Effector memory CD8-positive, alpha-beta T cell (primary cell): ENCODE measurements around the gene NAV2.
A peak's percentile ranks its signal among the peaks of the same experiment; 100 is the strongest.

Experiments
- ATAC-seq: fragments of 150-1000 bp; cut with Tn5 transposase; replicated peaks from 2 replicates; pipeline ENCODE4 v1.10.0; 2021; ENCODE audit warnings: mild to moderate bottlenecking, moderate library complexity
- DNase-seq, 3 experiments: peaks; one replicate each; pipeline ENCODE4 v3.0.0; 2021
- H3K27ac Mint-ChIP-seq, 2 donors: one replicate each; pipeline ENCODE4 v1.8.0; 2022; ENCODE audit warnings: mild to moderate bottlenecking in 2 of 2, mixed read lengths in 2 of 2, moderate library complexity in 2 of 2
- H3K27me3 Mint-ChIP-seq, 2 donors: one replicate each; pipeline ENCODE4 v1.8.0; 2022; ENCODE audit warnings: mixed read lengths in 2 of 2
- H3K36me3 Mint-ChIP-seq: one replicate; pipeline ENCODE4 v1.8.0; 2022; ENCODE audit warnings: mild to moderate bottlenecking, moderate library complexity, mixed read lengths; ENCODE audit not compliant: insufficient read depth
- H3K4me1 Mint-ChIP-seq, 2 donors: one replicate each; pipeline ENCODE4 v1.8.0; 2022; ENCODE audit warnings: low read depth in 2 of 2, mixed read lengths in 2 of 2
- H3K4me3 Mint-ChIP-seq, 2 donors: one replicate each; pipeline ENCODE4 v1.8.0; 2022; ENCODE audit warnings: mild to moderate bottlenecking in 2 of 2, mixed read lengths in 2 of 2, moderate library complexity in 2 of 2
- H3K9me3 Mint-ChIP-seq, 2 donors: one replicate each; pipeline ENCODE4 v1.8.0; 2022; ENCODE audit warnings: mixed read lengths in 2 of 2

The NAV2 gene

GRCh38 chr11:19933132-19933735, 220.6 kb downstream of the NAV2 start:
- no peak for ATAC-seq
- H3K27ac Mint-ChIP-seq: no peak overlapping the region
- no peaks in the 10 kb centered on the region for H3K4me1 Mint-ChIP-seq
- DNase-seq: no peak
- no peaks in the 10 kb centered on the region for H3K36me3 Mint-ChIP-seq
- peaks cover 0 to 8% of the 10 kb centered on the region in 2 donors for H3K27me3 Mint-ChIP-seq
- no peak overlapping the region for H3K4me3 Mint-ChIP-seq
- no peaks in the 10 kb centered on the region for H3K9me3 Mint-ChIP-seq

- DNase-seq: no peak
- H3K27me3 Mint-ChIP-seq: peaks cover 0 to 8% of the 10 kb centered on the region in 2 donors
- no peak overlapping the region for H3K27ac Mint-ChIP-seq
- no peaks in the 10 kb centered on the region for H3K4me1 Mint-ChIP-seq
- H3K36me3 Mint-ChIP-seq: no peaks in the 10 kb centered on the region
- no peak overlapping the region for H3K4me3 Mint-ChIP-seq
- no peak for ATAC-seq
- H3K9me3 Mint-ChIP-seq: no peaks in the 10 kb centered on the region
Observed at GRCh38 chr11:19933801-19934488, 221.3 kb downstream of the NAV2 start.

DNA sequence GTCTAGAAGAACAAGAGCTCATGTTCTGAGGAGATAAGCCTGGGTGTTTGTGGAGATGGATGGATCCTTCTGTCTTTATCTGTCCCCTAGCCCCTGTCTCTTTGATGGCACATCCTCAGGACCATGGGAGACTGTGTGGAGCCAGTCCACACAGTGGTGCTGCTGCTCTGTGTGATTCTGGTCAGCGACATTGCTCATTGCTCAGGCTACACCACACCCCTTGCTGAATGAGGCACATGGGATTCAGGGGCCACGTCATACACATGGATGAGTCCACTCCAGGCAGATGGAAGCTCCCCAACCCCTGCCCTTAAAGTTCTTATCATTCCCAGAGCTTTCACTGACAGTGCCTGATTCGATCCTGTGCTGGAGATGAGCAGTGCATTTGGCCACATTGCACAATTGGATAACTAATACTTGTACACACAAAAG, 222.2 kb downstream of the NAV2 start:
- no peaks in the 10 kb centered on the region for H3K36me3 Mint-ChIP-seq
- DNase-seq: no peak
- no peaks in the 10 kb centered on the region for H3K9me3 Mint-ChIP-seq
- no peaks in the 10 kb centered on the region for H3K4me1 Mint-ChIP-seq
- H3K27me3 Mint-ChIP-seq: peaks cover 0 to 8% of the 10 kb centered on the region in 2 donors
- no peak overlapping the region for H3K4me3 Mint-ChIP-seq
- ATAC-seq: no peak
- H3K27ac Mint-ChIP-seq: no peak overlapping the region

DNA sequence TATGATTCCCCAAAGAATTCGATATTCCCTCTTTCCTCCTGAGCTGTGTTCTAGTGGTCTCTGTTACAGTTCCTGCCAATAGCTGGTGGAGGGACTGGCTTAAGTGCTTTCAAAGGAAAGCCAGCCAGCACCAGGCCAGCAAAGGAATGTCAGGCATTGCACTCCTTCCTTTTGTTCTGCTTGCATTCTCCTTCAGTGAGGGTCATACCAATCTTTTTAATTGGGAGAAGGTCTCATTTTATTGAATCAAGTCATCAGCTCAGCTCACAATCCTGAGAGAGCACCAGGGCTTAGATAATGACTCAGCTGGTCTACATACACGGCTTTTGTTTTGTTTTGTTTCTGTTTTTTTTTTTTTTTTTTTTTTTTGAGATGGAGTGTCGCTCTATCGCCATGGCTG, 222.9 kb downstream of the NAV2 start:
- H3K27ac Mint-ChIP-seq: no peak overlapping the region
- no peak overlapping the region for H3K4me3 Mint-ChIP-seq
- no peaks in the 10 kb centered on the region for H3K9me3 Mint-ChIP-seq
- no peaks in the 10 kb centered on the region for H3K36me3 Mint-ChIP-seq
- H3K4me1 Mint-ChIP-seq: no peaks in the 10 kb centered on the region
- no peak for ATAC-seq
- DNase-seq: no peak
- peaks cover 0 to 8% of the 10 kb centered on the region in 2 donors for H3K27me3 Mint-ChIP-seq

DNA sequence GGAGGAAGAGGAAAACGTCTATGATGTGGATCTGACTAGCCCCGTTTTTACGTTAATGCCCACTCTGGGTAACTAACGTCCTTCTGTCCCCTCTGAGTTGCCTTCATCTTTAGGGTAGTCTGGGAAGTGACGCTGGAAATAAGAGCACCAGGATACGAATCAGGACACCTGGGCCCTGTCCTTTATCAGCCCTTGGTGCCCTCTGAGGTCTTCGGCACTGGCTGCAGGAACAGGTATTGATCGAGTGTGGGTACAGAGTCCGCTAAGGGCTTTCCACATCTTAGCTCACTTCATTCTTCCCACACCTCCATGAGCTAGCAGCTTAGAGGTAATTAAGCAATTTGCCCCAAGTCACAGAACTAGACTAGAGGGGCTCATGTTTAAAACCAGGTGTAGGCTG, 223.8 kb downstream of the NAV2 start:
- no peak for DNase-seq
- Mint-ChIP-seq H3K4me1 (no peaks in the 10 kb centered on the region), H3K27ac (no peak overlapping the region), H3K27me3 (no peaks in the 10 kb centered on the region), H3K9me3 (no peaks in the 10 kb centered on the region), H3K4me3 (no peak overlapping the region), H3K36me3 (no peaks in the 10 kb centered on the region)
- no peak for ATAC-seq

GRCh38 chr11:19938169-19938856, 225.7 kb downstream of the NAV2 start:
- H3K27me3 Mint-ChIP-seq: no peaks in the 10 kb centered on the region
- H3K36me3 Mint-ChIP-seq: no peaks in the 10 kb centered on the region
- H3K27ac Mint-ChIP-seq: no peak overlapping the region
- ATAC-seq: peak; percentile 40
- no peak overlapping the region for H3K4me3 Mint-ChIP-seq
- no peaks in the 10 kb centered on the region for H3K9me3 Mint-ChIP-seq
- no peaks in the 10 kb centered on the region for H3K4me1 Mint-ChIP-seq
- DNase-seq: peak in 2 of 3 experiments; percentile 5 to 12

- ATAC-seq: no peak
- H3K4me1 Mint-ChIP-seq: no peaks in the 10 kb centered on the region
Observed at GRCh38 chr11:19938866-19939265, 226.2 kb downstream of the NAV2 start.

DNA sequence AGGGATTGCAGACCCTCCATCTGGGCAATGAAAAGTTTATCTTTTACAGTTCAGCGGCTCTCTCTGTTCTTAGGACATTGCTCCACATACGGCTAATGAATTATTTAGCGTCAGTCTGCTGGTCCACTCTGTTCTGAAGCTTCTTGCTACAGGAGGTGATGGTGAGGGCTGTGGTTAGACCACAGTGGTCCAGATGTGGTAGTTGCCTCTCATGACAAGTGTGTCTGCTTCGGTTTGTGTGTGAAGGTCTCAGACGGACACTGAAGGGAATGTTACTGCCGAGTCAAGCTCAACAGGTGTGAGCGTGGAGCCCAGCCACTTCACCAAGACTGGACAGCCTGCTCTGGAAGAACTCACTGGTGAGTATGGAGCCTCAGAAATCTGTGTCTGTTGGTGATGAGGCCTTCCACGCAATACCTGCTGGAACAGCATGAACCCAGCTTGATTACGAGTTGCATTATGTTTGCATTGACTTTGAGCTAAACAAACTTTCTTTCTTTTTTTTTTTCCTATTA, 226.8 kb downstream of the NAV2 start:
- H3K9me3 Mint-ChIP-seq: no peaks in the 10 kb centered on the region
- no peaks in the 10 kb centered on the region for H3K36me3 Mint-ChIP-seq
- no peak overlapping the region for H3K4me3 Mint-ChIP-seq
- H3K4me1 Mint-ChIP-seq: no peaks in the 10 kb centered on the region
- peaks cover 0 to 1% of the 10 kb centered on the region in 2 donors for H3K27me3 Mint-ChIP-seq
- H3K27ac Mint-ChIP-seq: no peak overlapping the region
- DNase-seq (no peak), ATAC-seq (no peak)

More at GRCh38 chr11:19938866-19939265, 226.2 kb downstream of the NAV2 start:
- Mint-ChIP-seq H3K4me3 (no peak overlapping the region), H3K36me3 (no peaks in the 10 kb centered on the region), H3K9me3 (no peaks in the 10 kb centered on the region), H3K27me3 (no peaks in the 10 kb centered on the region), H3K27ac (no peak overlapping the region)
- DNase-seq: no peak

GRCh38 chr11:19940831-19941230, 228.2 kb downstream of the NAV2 start:
- Mint-ChIP-seq H3K4me1 (no peaks in the 10 kb centered on the region), H3K4me3 (no peak overlapping the region), H3K9me3 (no peaks in the 10 kb centered on the region), H3K36me3 (no peaks in the 10 kb centered on the region), H3K27me3 (peaks cover 8 to 11% of the 10 kb centered on the region in 2 donors), H3K27ac (no peak overlapping the region)
- ATAC-seq (no peak), DNase-seq (no peak)

DNA sequence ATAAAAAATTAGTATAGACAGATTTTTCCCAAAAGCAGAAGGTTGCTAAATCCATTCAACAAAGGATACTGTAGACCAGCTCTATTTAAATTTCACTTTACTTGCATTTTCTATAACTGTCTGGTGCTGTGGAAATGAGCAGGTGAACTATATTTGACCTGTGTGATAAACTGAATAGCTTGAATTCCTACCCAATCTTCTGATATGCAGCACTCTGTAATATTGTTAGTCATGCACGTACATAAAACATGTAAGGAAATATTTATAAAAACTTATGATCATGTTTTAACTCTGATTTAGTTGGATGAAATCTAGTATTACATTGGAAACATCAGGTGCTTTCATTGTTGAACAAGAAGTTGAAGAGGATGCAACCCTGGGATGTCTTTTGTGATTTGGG, 234.0 kb downstream of the NAV2 start:
- no peak for DNase-seq
- ATAC-seq: no peak
- no peaks in the 10 kb centered on the region for H3K36me3 Mint-ChIP-seq

DNA sequence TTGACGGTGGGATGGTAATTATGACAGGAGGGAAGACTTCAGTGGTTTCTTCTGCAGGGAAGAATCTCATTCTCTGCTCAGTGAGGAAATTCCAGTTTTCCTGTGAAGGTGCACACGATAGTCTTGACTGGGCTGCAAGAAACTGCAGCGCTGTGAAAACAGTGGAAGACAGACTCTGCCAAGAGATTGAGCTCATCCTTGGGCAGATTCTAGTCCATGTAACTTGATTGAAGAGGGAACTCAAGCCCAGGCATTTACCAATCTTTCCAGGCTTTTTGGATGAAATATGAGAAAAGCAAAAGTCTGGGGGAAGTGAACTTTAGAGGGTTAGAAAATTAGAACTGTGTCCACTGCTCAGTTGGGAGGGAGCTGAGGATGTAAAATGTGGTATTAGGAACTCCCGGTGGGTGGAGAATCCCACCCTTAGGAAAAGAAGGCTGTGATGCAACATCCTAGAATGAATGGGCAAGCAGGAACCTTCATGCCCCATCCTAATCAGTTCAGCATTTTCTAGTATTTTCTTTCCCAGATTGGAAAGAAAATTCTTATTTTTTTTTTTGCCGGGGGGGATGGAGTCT, 235.0 kb downstream of the NAV2 start:
- ATAC-seq (no peak), DNase-seq (no peak)
- H3K4me1 Mint-ChIP-seq: peaks cover 3 to 6% of the 10 kb centered on the region in 2 donors
- H3K9me3 Mint-ChIP-seq: no peaks in the 10 kb centered on the region
- H3K36me3 Mint-ChIP-seq: no peaks in the 10 kb centered on the region
- H3K4me3 Mint-ChIP-seq: no peak overlapping the region
- peaks cover 15 to 18% of the 10 kb centered on the region in 2 donors for H3K27me3 Mint-ChIP-seq
- no peak overlapping the region for H3K27ac Mint-ChIP-seq

More for the DNA sequence above, 234.0 kb downstream of the NAV2 start:
- no peaks in the 10 kb centered on the region for H3K9me3 Mint-ChIP-seq
- H3K4me3 Mint-ChIP-seq: no peak overlapping the region
- H3K27me3 Mint-ChIP-seq: peaks cover 15 to 16% of the 10 kb centered on the region in 2 donors
- H3K27ac Mint-ChIP-seq: no peak overlapping the region
- peaks cover 0 to 3% of the 10 kb centered on the region in 2 donors for H3K4me1 Mint-ChIP-seq

GRCh38 chr11:19949606-19950005, 237.0 kb downstream of the NAV2 start:
- Mint-ChIP-seq H3K36me3 (no peaks in the 10 kb centered on the region), H3K4me1 (peaks cover 3 to 6% of the 10 kb centered on the region in 2 donors), H3K27me3 (peaks cover 25 to 26% of the 10 kb centered on the region in 2 donors), H3K9me3 (no peaks in the 10 kb centered on the region), H3K27ac (no peak overlapping the region), H3K4me3 (no peak overlapping the region)
- no peak for ATAC-seq
- no peak for DNase-seq

DNA sequence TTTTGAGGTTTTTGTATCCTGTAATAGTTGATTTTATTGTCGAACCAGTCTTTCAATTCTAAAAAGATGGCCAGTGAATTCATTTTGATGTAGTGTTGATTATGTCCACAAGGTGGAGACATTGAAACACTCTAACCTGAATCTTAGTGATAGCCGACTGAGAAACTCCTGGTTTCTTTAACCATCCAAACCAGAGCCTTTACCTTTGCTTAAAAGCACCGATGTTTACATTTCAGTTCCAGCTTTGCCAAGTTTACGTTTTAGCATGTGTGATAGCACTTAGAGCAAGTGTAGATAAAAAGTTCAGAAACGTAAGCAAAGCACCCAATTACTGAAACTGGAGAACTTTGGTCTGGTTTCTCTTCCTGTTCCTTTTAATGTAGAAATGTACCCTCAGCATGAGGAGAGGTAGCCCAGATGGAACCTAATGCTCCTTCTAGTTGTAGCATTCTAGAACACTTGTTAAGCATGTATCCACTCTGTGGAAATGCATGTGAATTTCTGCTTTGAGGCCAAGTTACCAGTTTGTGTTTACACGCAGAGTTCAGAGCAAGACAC, 239.0 kb downstream of the NAV2 start:
- peak; percentile 64 for ATAC-seq
- H3K36me3 Mint-ChIP-seq: no peaks in the 10 kb centered on the region
- H3K9me3 Mint-ChIP-seq: no peaks in the 10 kb centered on the region
- peaks cover 3 to 6% of the 10 kb centered on the region in 2 donors for H3K4me1 Mint-ChIP-seq
- H3K4me3 Mint-ChIP-seq: peak overlapping the region; percentile 17 to 56
- peaks cover 10 to 12% of the 10 kb centered on the region in 2 donors for H3K27me3 Mint-ChIP-seq
- DNase-seq: peak in 1 of 3 experiments; percentile 9
- H3K27ac Mint-ChIP-seq: no peak overlapping the region
